BE2C (cell line): ENCODE results near the gene MUC5AC.

ENCODE experiments used
- DNase-seq: peaks from one replicate; pipeline ENCODE4 v3.0.0-alpha.2; 2020
- H3K27me3 ChIP-seq: fragments of 250-450 bp; sonication (Bioruptor Pico); 2 replicates; pipeline ENCODE4 v1.5.1; 2020; ENCODE audit warnings: mild to moderate bottlenecking
- H3K36me3 ChIP-seq: fragments of 250-450 bp; sonication (Bioruptor Pico); 2 replicates; pipeline ENCODE4 v1.5.1; 2020; ENCODE audit warnings: mild to moderate bottlenecking
- H3K4me1 ChIP-seq: fragments of 250-450 bp; sonication (Bioruptor Pico); 2 replicates; pipeline ENCODE4 v1.5.1; 2020
- H3K4me3 ChIP-seq: 2 replicates; pipeline ENCODE4 v1.5.1; 2011; ENCODE audit warnings: low read depth, low read length
- H3K9me3 ChIP-seq: fragments of 250-450 bp; sonication (Bioruptor Pico); 2 replicates; pipeline ENCODE4 v1.5.1; 2020
- CTCF ChIP-seq: IDR thresholded peaks from 2 replicates; pipeline ENCODE4 v1.5.1; 2012; ENCODE audit warnings: mild to moderate bottlenecking, low read depth, low read length

Gene MUC5AC

DNA sequence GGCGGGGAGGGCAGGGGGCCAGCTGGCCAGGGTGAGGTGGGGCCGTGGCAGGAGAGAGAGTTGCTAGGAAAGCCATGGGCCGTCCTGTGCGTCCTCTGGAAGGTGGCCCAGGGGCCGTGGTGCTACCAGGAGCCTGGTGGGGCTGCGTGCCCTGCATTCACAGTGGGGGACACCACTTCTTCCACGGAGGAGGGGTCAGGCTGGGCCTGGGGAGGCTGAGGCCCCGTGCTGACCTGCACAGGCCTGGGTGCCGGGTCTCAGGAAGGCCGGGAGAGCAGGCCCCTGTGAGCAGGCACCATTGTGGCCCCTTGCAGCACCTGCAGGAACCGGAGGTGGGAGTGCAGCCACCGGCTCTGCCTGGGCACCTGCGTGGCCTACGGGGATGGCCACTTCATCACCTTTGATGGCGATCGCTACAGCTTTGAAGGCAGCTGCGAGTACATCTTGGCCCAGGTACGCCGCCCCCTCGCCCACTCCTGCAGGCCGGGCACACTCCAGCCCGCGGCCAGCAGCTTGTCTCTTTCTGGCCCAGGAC, 77.1 kb downstream of the MUC5AC start:
- peak; percentile 1 for DNase-seq
- H3K4me1 ChIP-seq, result no peaks in the 10 kb centered on the region
- no peak for TF ChIP-seq CTCF
- H3K9me3 ChIP-seq, result no peaks in the 10 kb centered on the region
- peaks cover 17% of the 10 kb centered on the region for H3K27me3 ChIP-seq
- H3K36me3 ChIP-seq, result no peaks in the 10 kb centered on the region
- H3K4me3 ChIP-seq, result no peak overlapping the region

DNA sequence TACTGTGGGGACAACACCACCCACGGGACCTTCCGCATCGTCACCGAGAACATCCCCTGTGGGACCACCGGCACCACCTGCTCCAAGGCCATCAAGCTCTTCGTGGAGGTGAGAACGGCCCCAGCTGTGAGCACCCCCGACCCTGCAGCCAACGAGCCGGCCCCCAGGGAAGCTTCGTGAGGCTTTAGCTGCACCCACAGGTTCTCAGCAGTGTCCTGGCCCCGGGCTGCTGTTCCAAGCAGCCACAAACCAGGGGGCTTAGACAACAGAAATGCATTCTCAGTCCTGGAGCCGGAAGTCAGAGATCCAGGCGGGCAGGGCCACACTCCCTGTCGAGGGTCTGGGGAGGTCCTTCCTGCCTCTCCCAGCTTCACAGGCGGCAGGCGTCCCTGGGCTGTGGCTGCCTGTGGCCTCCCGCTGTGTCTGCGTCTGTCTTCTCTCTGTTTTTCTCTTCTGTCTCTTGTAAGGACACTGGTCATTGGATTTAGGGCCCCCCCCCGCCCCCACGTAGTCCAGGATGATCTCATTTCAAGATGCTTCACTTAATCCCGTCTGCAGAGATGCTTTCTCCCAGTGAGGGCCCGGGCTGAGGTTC, 77.7 kb downstream of the MUC5AC start:
- no peak overlapping the region for H3K4me3 ChIP-seq
- no peaks in the 10 kb centered on the region for H3K36me3 ChIP-seq
- H3K9me3 ChIP-seq, result no peaks in the 10 kb centered on the region
- H3K27me3 ChIP-seq, result peaks cover 17% of the 10 kb centered on the region
- peak; percentile 3 for DNase-seq
- H3K4me1 ChIP-seq, result no peaks in the 10 kb centered on the region
- TF ChIP-seq CTCF, result no peak

DNA sequence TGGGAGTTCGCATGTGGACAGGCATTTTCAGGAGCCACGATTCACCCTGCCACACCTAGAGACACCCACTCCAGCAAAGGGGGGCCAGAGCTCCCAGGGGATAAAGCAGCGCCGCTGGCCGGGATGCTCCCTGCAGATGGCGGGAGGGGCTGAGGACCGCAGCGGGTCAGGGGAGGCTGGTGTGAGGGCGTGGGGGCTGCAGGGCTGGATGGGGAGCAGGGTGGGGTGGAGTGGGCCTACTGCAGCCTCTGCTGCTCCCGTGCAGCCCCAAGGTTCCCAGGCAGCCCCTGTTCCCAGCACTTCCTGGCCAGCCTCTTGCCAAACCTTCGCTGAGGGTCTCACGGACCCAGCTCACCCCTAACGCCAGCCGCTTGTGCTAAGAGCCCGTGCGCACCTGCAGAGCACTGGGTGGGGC, 78.2 kb downstream of the MUC5AC start:
- H3K36me3 ChIP-seq, result no peaks in the 10 kb centered on the region
- no peaks in the 10 kb centered on the region for H3K9me3 ChIP-seq
- TF ChIP-seq CTCF, result no peak
- DNase-seq, result no peak
- no peak overlapping the region for H3K4me3 ChIP-seq
- H3K27me3 ChIP-seq, result peaks cover 15% of the 10 kb centered on the region
- H3K4me1 ChIP-seq, result no peaks in the 10 kb centered on the region

GRCh38 chr11:1236316-1237127, 78.8 kb downstream of the MUC5AC start:
- no peak for TF ChIP-seq CTCF
- H3K27me3 ChIP-seq, result peaks cover 12% of the 10 kb centered on the region
- H3K4me1 ChIP-seq, result no peaks in the 10 kb centered on the region
- no peaks in the 10 kb centered on the region for H3K9me3 ChIP-seq
- DNase-seq, result no peak
- H3K36me3 ChIP-seq, result no peaks in the 10 kb centered on the region
- H3K4me3 ChIP-seq, result no peak overlapping the region

- peaks cover 6% of the 10 kb centered on the region; the same call in 1 of the 2 replicates for H3K27me3 ChIP-seq
- DNase-seq, result no peak
- H3K4me1 ChIP-seq, result no peaks in the 10 kb centered on the region
- no peak overlapping the region for H3K4me3 ChIP-seq
- H3K9me3 ChIP-seq, result no peaks in the 10 kb centered on the region
- no peak for TF ChIP-seq CTCF
- H3K36me3 ChIP-seq, result no peaks in the 10 kb centered on the region
Measured at GRCh38 chr11:1237128-1237580, 79.4 kb downstream of the MUC5AC start.

- DNase-seq, result no peak
- peaks cover 3% of the 10 kb centered on the region; the same call in 1 of the 2 replicates for H3K27me3 ChIP-seq
- no peak overlapping the region for H3K4me3 ChIP-seq
- no peaks in the 10 kb centered on the region for H3K36me3 ChIP-seq
- H3K9me3 ChIP-seq, result no peaks in the 10 kb centered on the region
- H3K4me1 ChIP-seq, result no peaks in the 10 kb centered on the region
- TF ChIP-seq CTCF, result no peak
Measured at GRCh38 chr11:1237851-1238250, 80.1 kb downstream of the MUC5AC start.
